Ascending aorta (tissue), 2 donors: ENCODE measurements around the gene MKRN1. TPM values are rescaled to one million over a fixed set of nuclear protein-coding genes. Genes with fewer than 3 reads are reported as not detected.

ENCODE experiments used
- DNase-seq, 2 donors: peaks; one replicate each; pipeline ENCODE4 v3.0.0-alpha.2; 2019; ENCODE audit warnings: low spot score in 2 of 2
- H3K27ac ChIP-seq, 2 donors: fragments of 200-600 bp; sonication (generic); one replicate each; pipeline ENCODE4 v1.5.1; 2016 to 2017; ENCODE audit warnings: mild to moderate bottlenecking in 1 of 2
- H3K27me3 ChIP-seq: fragments of 200-600 bp; sonication (generic); one replicate; pipeline ENCODE4 v1.5.1; 2017
- H3K36me3 ChIP-seq, 2 donors: fragments of 200-600 bp; sonication (generic); one replicate each; pipeline ENCODE4 v1.5.1; 2016
- H3K4me1 ChIP-seq, 2 donors: fragments of 200-600 bp; sonication (generic); one replicate each; pipeline ENCODE4 v1.5.1; 2016 to 2017; ENCODE audit warnings: mild to moderate bottlenecking in 1 of 2
- H3K4me3 ChIP-seq, 2 donors: fragments of 200-600 bp; sonication (generic); one replicate each; pipeline ENCODE4 v1.5.1; 2016 to 2017; ENCODE audit warnings: mild to moderate bottlenecking in 1 of 2
- H3K9me3 ChIP-seq, 2 donors: fragments of 200-600 bp; sonication (generic); one replicate each; pipeline ENCODE4 v1.5.1; 2016
- intact Hi-C: fragments of 100-400 bp; cut with DNase I; formaldehyde crosslinking; loops from one replicate; pipeline ENCODE4 v1.15.1; 2023
- total RNA-seq: library from RNA; depleted of rRNA; stranded (reverse); fragments of >200 nt; gene quantifications from one replicate; pipeline ENCODE4 v1.1.0, GENCODE V29; 2016
- TF ChIP-seq, protein P1 (sequence below), 3 experiments: fragments of 200-600 bp in 2 of 3; fragments of 450-650 bp in 1 of 3; sonication (generic) in 2 of 3; IDR thresholded peaks; one replicate each; pipeline ENCODE4 v1.5.1; 2016 to 2019; ENCODE audit warnings: antibody characterized with exemption in 3 of 3, mild to moderate bottlenecking in 1 of 3, moderate library complexity in 1 of 3

The MKRN1 gene
- total RNA-seq, 1 donor from 2014 or later: 20.6 TPM

GRCh38 chr7:140489026-140489359 lies 9.7 kb upstream of the MKRN1 start:
- Histone ChIP-seq H3K27ac (no peak overlapping the region), H3K4me3 (no peak overlapping the region), H3K36me3 (no peaks in the 10 kb centered on the region), H3K4me1 (no peaks in the 10 kb centered on the region), H3K27me3 (no peaks in the 10 kb centered on the region), H3K9me3 (no peaks in the 10 kb centered on the region)
- intact Hi-C loops: no loop called here
- TF ChIP-seq, protein P1, sequence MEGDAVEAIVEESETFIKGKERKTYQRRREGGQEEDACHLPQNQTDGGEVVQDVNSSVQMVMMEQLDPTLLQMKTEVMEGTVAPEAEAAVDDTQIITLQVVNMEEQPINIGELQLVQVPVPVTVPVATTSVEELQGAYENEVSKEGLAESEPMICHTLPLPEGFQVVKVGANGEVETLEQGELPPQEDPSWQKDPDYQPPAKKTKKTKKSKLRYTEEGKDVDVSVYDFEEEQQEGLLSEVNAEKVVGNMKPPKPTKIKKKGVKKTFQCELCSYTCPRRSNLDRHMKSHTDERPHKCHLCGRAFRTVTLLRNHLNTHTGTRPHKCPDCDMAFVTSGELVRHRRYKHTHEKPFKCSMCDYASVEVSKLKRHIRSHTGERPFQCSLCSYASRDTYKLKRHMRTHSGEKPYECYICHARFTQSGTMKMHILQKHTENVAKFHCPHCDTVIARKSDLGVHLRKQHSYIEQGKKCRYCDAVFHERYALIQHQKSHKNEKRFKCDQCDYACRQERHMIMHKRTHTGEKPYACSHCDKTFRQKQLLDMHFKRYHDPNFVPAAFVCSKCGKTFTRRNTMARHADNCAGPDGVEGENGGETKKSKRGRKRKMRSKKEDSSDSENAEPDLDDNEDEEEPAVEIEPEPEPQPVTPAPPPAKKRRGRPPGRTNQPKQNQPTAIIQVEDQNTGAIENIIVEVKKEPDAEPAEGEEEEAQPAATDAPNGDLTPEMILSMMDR (IDR thresholded peaks at IDR 0.05): no peak
- no peak for DNase-seq

GRCh38 chr7:140485500-140486265 lies 6.4 kb upstream of the MKRN1 start:
- Histone ChIP-seq H3K27me3 (no peaks in the 10 kb centered on the region), H3K4me1 (no peaks in the 10 kb centered on the region), H3K4me3 (no peak overlapping the region), H3K36me3 (no peaks in the 10 kb centered on the region), H3K27ac (no peak overlapping the region), H3K9me3 (no peaks in the 10 kb centered on the region)
- TF ChIP-seq, protein P1 (IDR thresholded peaks at IDR 0.05): no peak
- intact Hi-C loops: no loop called here
- DNase-seq: no peak

- H3K4me3 ChIP-seq: no peak overlapping the region
- no peaks in the 10 kb centered on the region for H3K9me3 ChIP-seq
- intact Hi-C loops: no loop called here
- H3K4me1 ChIP-seq: no peaks in the 10 kb centered on the region
- H3K27me3 ChIP-seq: no peaks in the 10 kb centered on the region
- no peak for DNase-seq
- H3K36me3 ChIP-seq: no peaks in the 10 kb centered on the region
- TF ChIP-seq, protein P1 (IDR thresholded peaks at IDR 0.05): no peak
- H3K27ac ChIP-seq: no peak overlapping the region
Measured at GRCh38 chr7:140484951-140485499, 5.7 kb upstream of the MKRN1 start.

- no peaks in the 10 kb centered on the region for H3K36me3 ChIP-seq
- no peaks in the 10 kb centered on the region for H3K9me3 ChIP-seq
- intact Hi-C loops: no loop called here
- no peak overlapping the region for H3K27ac ChIP-seq
- peaks cover 0 to 4% of the 10 kb centered on the region in 2 donors for H3K4me1 ChIP-seq
- TF ChIP-seq, protein P1 (IDR thresholded peaks at IDR 0.05): no peak
- H3K4me3 ChIP-seq: no peak overlapping the region
- DNase-seq: no peak
- no peaks in the 10 kb centered on the region for H3K27me3 ChIP-seq
Measured at GRCh38 chr7:140484479-140484878, 5.2 kb upstream of the MKRN1 start.

GRCh38 chr7:140479739-140480084 lies 407 bp upstream of the MKRN1 start:
- no peaks in the 10 kb centered on the region for H3K27me3 ChIP-seq
- intact Hi-C loops: loop anchor here (2.0 to 10.0 kb wide), 4 partner anchors 173 to 535 kb away; partner anchors contain the start of genes BRAF, KDM7A and MRPS33
- no peaks in the 10 kb centered on the region for H3K36me3 ChIP-seq
- TF ChIP-seq, protein P1 (IDR thresholded peaks at IDR 0.05): no peak
- peak overlapping the region; percentile 90 to 93 for H3K4me3 ChIP-seq
- peaks cover 5 to 20% of the 10 kb centered on the region in 2 donors for H3K4me1 ChIP-seq
- H3K27ac ChIP-seq: peak overlapping the region; percentile 73 to 87
- H3K9me3 ChIP-seq: no peaks in the 10 kb centered on the region
- no peak for DNase-seq
